ENCODE results near the gene GLCCI1. TPM values are rescaled to one million over a fixed set of nuclear protein-coding genes. Genes with fewer than 3 reads are reported as not detected.
"Not testable (repeated sequence)": the region's sequence is repeated elsewhere in the genome, so short reads cannot be mapped to it uniquely, and the experiment has no call there.

The GLCCI1 gene
- total RNA-seq, 2 donors from 2014 or later = 6.4 to 8.2 TPM

DNA sequence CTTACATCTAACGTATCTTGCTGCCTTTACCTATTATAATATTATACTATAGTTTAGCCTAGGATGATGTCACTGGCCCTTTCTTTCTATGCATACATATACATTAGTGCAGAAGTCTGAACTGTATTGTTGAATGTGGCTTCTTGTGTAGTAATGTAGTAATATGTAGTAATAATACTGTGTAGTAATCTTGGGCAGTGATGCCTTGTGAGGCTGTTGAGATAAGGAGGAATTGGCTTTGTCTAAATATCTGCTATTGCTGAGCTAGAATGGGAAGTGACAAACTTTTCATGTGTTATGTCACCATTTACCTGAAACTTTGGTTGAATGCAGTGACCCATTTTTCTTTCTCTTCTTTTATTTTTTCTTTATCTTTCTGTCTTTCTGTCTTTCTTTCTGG lies 11.0 kb downstream of the GLCCI1 start:
- intact Hi-C loops (cut with DNase I) = no loop called here
- no peak for DNase-seq
- ATAC-seq = no peak

GRCh38 chr7:7980134-7980533 lies 11.5 kb downstream of the GLCCI1 start:
- ATAC-seq (no peak), DNase-seq (no peak)
- intact Hi-C loops (cut with DNase I) = no loop called here

GRCh38 chr7:7982904-7983303 lies 14.3 kb downstream of the GLCCI1 start:
- no peak for ATAC-seq
- no peak for DNase-seq
- intact Hi-C loops (cut with DNase I) = no loop called here

DNA sequence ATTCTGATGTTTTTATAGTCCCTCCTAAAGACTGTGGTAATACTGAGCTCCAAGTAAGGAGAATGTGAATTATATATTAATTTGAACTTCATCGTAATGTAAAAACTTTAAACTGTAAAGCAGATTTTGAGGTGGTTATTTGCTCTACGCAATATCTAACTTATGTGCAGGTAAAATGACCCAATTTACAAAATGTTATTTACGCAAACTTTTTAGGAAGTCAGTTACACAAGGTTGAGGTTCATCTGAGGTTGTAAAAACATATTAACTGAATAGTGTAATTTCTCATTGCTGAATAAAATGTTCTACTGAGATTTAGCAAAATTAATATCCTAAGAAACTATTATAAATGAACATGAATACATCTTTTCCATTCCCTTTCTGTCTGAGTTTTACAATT lies 15.8 kb downstream of the GLCCI1 start:
- no peak for DNase-seq
- intact Hi-C loops (cut with DNase I) = no loop called here
- no peak for ATAC-seq

DNA sequence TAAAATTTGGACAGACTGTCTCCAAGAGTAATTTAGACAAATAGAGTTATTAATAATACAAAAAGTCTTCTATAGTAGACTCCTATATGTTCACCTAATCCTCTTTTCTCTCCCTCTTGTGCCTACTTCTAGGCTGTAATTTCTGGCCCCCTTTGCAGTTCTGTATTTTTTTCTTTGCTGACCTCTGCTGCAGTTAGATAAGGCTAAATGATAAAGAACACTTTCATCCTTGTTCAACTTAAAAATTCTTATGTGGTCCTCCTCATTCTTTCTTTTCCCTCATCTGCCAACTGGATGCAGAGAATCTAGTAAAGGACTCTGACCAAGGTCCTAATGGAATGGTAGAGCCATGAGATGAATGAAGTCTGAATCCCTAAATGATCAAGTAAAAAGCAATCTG lies 20.1 kb downstream of the GLCCI1 start:
- no peak for DNase-seq
- no peak for ATAC-seq
- intact Hi-C loops (cut with DNase I) = no loop called here

- intact Hi-C loops (cut with DNase I) = no loop called here
- peak in 1 of 2 donors; percentile 51 for ATAC-seq
These were observed 20.5 kb downstream of the GLCCI1 start for GRCh38 chr7:7989133-7989532.

DNA sequence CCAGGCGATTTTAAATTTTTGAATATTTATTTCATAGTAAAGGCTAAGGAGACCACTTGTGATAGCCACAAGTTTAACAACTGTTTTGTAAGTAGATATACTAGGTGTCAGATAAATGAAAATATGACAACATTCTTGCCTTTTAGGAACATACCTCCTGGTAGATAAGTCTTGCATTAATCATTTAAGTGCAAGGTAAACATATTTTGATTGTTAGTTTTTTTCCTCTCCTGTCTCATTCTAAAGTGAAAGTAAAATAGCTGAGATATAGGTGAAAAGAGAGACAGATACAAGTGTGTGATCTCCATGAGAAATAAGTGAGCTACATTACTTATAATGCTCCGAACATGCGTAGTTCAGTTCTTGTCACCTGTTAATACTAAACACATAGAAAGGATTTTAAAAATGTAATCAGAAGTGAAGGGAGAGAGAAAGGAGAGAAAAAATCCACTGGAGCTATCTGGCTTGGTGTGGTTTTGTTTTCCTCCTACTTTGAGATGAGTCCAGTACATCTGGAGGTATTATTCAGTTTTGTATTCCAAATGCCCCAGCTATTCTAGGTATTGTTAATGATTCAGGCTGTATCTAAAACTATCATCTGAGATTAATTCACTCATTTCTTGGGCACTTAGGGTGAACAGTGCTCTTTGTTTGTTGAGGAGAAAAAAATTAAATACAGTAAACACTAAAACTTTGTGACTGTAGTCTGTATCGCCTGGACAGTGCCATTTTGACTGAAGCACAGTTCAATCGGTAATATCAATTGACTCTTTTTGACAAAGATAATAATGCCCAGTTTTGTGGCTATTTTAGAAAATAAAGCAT lies 21.2 kb downstream of the GLCCI1 start:
- ATAC-seq = no peak
- intact Hi-C loops (cut with DNase I) = no loop called here
- no peak for DNase-seq

More at GRCh38 chr7:7989133-7989532, 20.5 kb downstream of the GLCCI1 start:
- DNase-seq = no peak

- intact Hi-C loops (cut with DNase I) = no loop called here
- no peak for ATAC-seq
- no peak for DNase-seq
These were observed 21.8 kb downstream of the GLCCI1 start for GRCh38 chr7:7990441-7990761.

DNA sequence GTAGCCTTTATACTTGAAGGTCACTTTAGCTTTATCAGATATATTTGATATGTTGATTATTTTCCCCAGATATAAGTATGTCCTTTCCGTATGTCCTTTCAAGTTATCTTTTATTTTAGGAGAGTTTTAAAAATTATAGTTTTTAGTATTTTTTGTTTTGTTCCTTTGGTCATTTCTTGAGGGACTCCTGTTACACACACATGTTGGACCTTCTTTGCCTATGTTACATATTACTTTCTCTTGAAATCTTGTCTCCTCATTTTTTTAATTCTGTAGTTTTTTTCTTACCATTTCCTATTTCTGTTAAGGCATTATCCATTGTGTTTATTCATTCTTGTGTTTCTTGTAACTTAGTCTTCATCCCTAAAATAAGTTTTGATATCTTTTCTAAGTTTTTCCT lies 23.9 kb downstream of the GLCCI1 start:
- ATAC-seq = no peak
- no peak for DNase-seq
- intact Hi-C loops (cut with DNase I) = no loop called here

- intact Hi-C loops (cut with DNase I); ATAC-seq; DNase-seq: not testable (repeated sequence)
These were observed 26.8 kb downstream of the GLCCI1 start for GRCh38 chr7:7995348-7995747.

- ATAC-seq (no peak), DNase-seq (no peak)
- intact Hi-C loops (cut with DNase I) = no loop called here
These were observed 28.0 kb downstream of the GLCCI1 start for GRCh38 chr7:7996568-7996967.

GRCh38 chr7:8000315-8000941 lies 31.8 kb downstream of the GLCCI1 start:
- intact Hi-C loops (cut with DNase I) = no loop called here
- no peak for ATAC-seq
- no peak for DNase-seq

DNA sequence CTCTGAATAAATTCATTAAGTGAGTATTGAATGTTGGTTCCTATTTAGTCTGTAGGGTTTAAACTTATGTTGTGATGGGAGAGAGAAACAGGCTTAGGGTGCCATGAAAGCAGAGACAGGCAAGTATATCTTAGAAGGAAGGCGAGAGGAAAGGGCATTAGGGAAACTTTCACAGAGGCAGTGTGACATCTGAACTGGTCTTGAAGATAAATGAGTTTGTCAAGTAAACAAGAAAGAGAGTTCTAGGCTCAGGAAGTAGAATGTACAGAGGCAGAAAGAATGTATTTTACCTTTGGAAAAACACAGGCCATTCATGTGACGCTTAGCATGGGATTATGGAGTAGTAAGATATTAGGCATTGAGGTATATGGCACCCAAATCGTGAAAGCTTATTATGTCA lies 34.5 kb downstream of the GLCCI1 start:
- DNase-seq (no peak), ATAC-seq (no peak)
- intact Hi-C loops (cut with DNase I) = no loop called here

GRCh38 chr7:8005279-8005678 lies 36.7 kb downstream of the GLCCI1 start:
- intact Hi-C loops (cut with DNase I) = no loop called here
- DNase-seq (no peak), ATAC-seq (no peak)

- DNase-seq (no peak), ATAC-seq (no peak)
- intact Hi-C loops (cut with DNase I) = no loop called here
These were observed 45.8 kb downstream of the GLCCI1 start for GRCh38 chr7:8014399-8014798.

GRCh38 chr7:8015100-8015745 lies 46.6 kb downstream of the GLCCI1 start:
- ATAC-seq (no peak), DNase-seq (no peak)
- intact Hi-C loops (cut with DNase I) = no loop called here

DNA sequence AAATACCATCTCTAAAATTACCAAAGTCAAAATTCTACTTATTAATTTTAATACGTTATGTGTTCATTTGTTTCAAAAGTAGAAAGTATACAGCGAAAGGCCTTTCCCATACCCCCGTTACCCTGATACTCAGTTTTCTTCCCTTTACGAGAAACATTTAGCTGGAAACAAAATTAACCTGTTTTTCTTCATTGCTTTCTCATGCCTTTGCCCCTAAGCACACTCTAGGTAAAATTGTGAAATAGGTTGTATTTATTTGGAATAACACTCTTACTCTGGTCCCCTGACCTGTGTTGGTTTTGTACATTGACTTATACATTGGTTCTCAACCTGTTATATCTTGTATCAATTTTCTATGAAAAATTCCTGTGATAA lies 47.1 kb downstream of the GLCCI1 start:
- ATAC-seq (no peak), DNase-seq (no peak)
- intact Hi-C loops (cut with DNase I) = no loop called here

DNA sequence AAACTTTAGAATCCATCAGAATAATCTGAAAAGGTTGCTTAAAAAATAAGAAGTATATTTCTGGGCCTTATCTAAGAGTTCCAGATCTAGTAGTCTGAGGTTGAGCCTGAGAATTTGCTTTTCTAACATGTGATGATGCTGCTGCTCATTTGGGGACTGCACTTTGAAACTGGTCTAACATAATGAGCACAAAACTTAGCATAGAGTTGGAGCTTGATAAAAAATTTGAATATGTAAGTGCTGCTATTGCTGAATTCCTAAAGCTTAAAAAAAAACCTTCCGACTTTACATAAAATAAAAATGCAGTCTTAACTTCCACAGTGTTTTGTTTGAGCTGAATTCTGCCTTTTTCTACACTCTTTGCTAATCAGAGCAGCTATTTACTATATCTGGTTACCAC lies 48.8 kb downstream of the GLCCI1 start:
- intact Hi-C loops (cut with DNase I) = no loop called here
- no peak for DNase-seq
- no peak for ATAC-seq

DNA sequence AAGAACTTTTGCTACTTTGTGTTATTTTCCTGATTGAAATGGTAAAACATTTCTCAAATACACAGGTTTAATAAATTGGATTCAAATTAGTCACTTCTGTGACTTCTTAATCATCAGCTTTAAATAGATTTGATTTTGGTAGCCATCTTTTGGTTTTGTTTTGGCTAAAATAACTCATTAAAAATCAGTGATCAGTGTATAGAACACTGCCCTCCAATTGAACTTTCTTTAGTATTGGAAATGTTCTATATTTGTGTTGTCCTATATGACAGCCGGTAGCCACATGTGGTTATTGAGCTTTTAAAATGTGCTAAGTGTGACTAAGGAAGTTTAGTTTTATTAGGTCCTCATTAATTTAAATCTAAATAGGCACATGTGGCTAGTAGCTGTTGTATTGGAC lies 50.4 kb downstream of the GLCCI1 start:
- DNase-seq = no peak
- intact Hi-C loops (cut with DNase I) = no loop called here
- ATAC-seq = no peak

DNA sequence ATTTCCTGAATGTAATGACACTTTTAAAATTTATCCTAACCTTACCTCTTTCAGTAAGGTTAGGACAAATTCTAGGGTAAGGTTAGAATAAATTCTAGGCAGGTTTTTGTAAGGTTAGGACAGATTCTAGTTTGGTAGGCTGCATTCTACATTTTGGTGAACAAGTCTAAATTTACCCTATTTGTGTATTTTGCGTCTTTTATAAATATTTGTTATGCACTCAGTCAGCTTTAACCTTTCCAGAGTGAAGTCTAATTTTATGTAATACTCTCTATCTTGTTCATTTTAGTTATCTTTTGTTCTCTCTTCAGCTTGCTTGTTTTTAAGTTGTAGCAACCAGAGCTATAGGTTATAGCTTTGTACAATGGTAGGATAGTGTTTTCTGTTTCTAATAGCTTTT lies 54.0 kb downstream of the GLCCI1 start:
- intact Hi-C loops (cut with DNase I) = no loop called here

DNA sequence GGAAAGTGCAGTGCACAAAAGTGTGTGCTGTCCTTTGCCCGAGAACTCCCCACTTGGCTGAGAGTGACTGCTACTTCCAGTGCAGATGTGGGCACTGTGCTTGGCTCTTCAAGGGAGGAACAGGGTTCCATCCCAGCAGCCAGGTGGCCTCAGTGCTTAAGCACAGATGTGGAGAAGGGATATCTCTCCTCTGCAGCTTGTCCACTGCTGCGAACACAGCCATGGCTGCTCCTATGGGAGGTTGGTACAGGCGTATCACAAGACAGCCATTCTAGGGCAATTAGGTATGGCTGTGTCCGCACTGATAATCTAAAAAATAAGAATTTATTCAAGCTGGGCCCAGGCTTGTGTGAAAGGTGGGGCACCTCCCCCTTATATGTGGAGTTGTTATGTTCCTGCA lies 66.6 kb downstream of the GLCCI1 start:
- no peak for DNase-seq
- ATAC-seq = no peak
- intact Hi-C loops (cut with DNase I) = no loop called here

More for the DNA sequence above, 54.0 kb downstream of the GLCCI1 start:
- ATAC-seq = no peak
- no peak for DNase-seq
